GM23338 (cell line): Measurements from ENCODE around the gene COL4A5. TPM values are rescaled to one million over a fixed set of nuclear protein-coding genes. Genes with fewer than 3 reads are reported as not detected.

Experiments
- ATAC-seq: fragments of 200-7000 bp; cut with Tn5 transposase; 3 replicates; pipeline ENCODE4 v1.9.1; 2020
- DNase-seq: peaks from one replicate; pipeline ENCODE4 v3.0.0-alpha.2; 2015; ENCODE audit warnings: low spot score
- H2AFZ ChIP-seq: fragments of 200-600 bp; sonication (generic); 2 replicates; pipeline ENCODE4 v1.8.0; 2016; ENCODE audit warnings: antibody characterized with exemption, mild to moderate bottlenecking, moderate library complexity
- H3F3A ChIP-seq: fragments of 200-600 bp; sonication (generic); replicated peaks from 2 replicates; pipeline ENCODE4 v1.8.0; 2017; ENCODE audit warnings: antibody characterized with exemption, mixed run types, low read depth
- H3K27ac ChIP-seq: fragments of 200-600 bp; sonication (generic); 2 replicates; pipeline ENCODE4 v1.6.1; 2016; ENCODE audit warnings: low read depth
- H3K27me3 ChIP-seq: fragments of 200-600 bp; sonication (generic); 2 replicates; pipeline ENCODE4 v1.8.0; 2016; ENCODE audit warnings: mild to moderate bottlenecking, mixed run types, moderate library complexity; ENCODE audit not compliant: insufficient read depth
- H3K36me3 ChIP-seq: fragments of 200-600 bp; sonication (generic); 2 replicates; pipeline ENCODE4 v1.8.0; 2016; ENCODE audit warnings: mild to moderate bottlenecking; ENCODE audit not compliant: insufficient read depth
- H3K4me1 ChIP-seq: fragments of 200-600 bp; sonication (generic); 2 replicates; pipeline ENCODE4 v1.8.0; 2016; ENCODE audit warnings: mild to moderate bottlenecking, moderate library complexity; ENCODE audit not compliant: insufficient read depth
- H3K4me2 ChIP-seq: fragments of 200-600 bp; sonication (generic); 2 replicates; pipeline ENCODE4 v1.7.1; 2017; ENCODE audit warnings: mixed run types
- H3K4me3 ChIP-seq: fragments of 200-600 bp; sonication (generic); 2 replicates; pipeline ENCODE4 v1.6.1; 2016; ENCODE audit warnings: mixed run types
- H3K79me2 ChIP-seq: fragments of 200-600 bp; sonication (generic); replicated peaks from 2 replicates; pipeline ENCODE4 v1.8.0; 2017; ENCODE audit warnings: mild to moderate bottlenecking; ENCODE audit not compliant: insufficient read depth
- H3K9me2 ChIP-seq: fragments of 200-600 bp; sonication (generic); 2 replicates; pipeline ENCODE4 v1.8.0; 2017; ENCODE audit not compliant: insufficient read depth
- H4K20me1 ChIP-seq: fragments of 200-600 bp; sonication (generic); replicated peaks from 2 replicates; pipeline ENCODE4 v1.8.0; 2017; ENCODE audit warnings: mild to moderate bottlenecking; ENCODE audit not compliant: insufficient read depth
- H3K27ac Mint-ChIP-seq: 2 replicates; pipeline ENCODE4 v1.8.0; 2020; ENCODE audit warnings: inconsistent platforms, mild to moderate bottlenecking, moderate library complexity, mixed read lengths
- H3K27me3 Mint-ChIP-seq: 3 replicates; pipeline ENCODE4 v1.8.0; 2022; ENCODE audit warnings: low read depth, mild to moderate bottlenecking, moderate library complexity, mixed read lengths, inconsistent platforms; ENCODE audit not compliant: insufficient read depth, poor library complexity
- H3K36me3 Mint-ChIP-seq: 3 replicates; pipeline ENCODE4 v1.8.0; 2021; ENCODE audit warnings: low read depth, mild to moderate bottlenecking, inconsistent platforms, moderate library complexity, mixed read lengths
- H3K4me1 Mint-ChIP-seq: 3 replicates; pipeline ENCODE4 v1.8.0; 2020; ENCODE audit warnings: mild to moderate bottlenecking, inconsistent platforms, mixed read lengths
- H3K4me3 Mint-ChIP-seq: 3 replicates; pipeline ENCODE4 v1.8.0; 2021; ENCODE audit warnings: moderate library complexity, mild to moderate bottlenecking, inconsistent platforms, mixed read lengths
- H3K9me3 Mint-ChIP-seq: 3 replicates; pipeline ENCODE4 v1.8.0; 2020; ENCODE audit warnings: moderate library complexity, mild to moderate bottlenecking, inconsistent platforms, mixed read lengths
- CREB1 ChIP-seq: fragments of 250-450 bp; sonication (Bioruptor Pico); IDR thresholded peaks from 2 replicates; pipeline ENCODE4 v1.5.0; 2020; ENCODE audit warnings: low read depth, mild to moderate bottlenecking, moderate library complexity
- EZH2 ChIP-seq: fragments of 200-600 bp; sonication (generic); IDR thresholded peaks from one replicate; pipeline ENCODE4 v1.8.0; 2017; ENCODE audit warnings: antibody characterized with exemption, mild to moderate bottlenecking, low read depth; ENCODE audit not compliant: unreplicated experiment
- EZH2phosphoT487 ChIP-seq: fragments of 200-600 bp; sonication (generic); IDR thresholded peaks from one replicate; pipeline ENCODE4 v1.8.1; 2018; ENCODE audit warnings: antibody characterized with exemption; ENCODE audit not compliant: unreplicated experiment
- JUNB ChIP-seq: IDR thresholded peaks from one replicate; pipeline ENCODE4 v1.6.1; 2016; ENCODE audit warnings: antibody characterized with exemption; ENCODE audit not compliant: unreplicated experiment
- POLR2AphosphoS5 ChIP-seq: IDR thresholded peaks from 2 replicates; pipeline ENCODE4 v1.6.1; 2016; ENCODE audit warnings: antibody characterized with exemption, low read depth
- STAT1 ChIP-seq: IDR thresholded peaks from one replicate; pipeline ENCODE4 v1.6.1; 2016; ENCODE audit warnings: antibody characterized with exemption; ENCODE audit not compliant: unreplicated experiment
- ZNF114 ChIP-seq: fragments of 250-450 bp; sonication (Bioruptor Pico); IDR thresholded peaks from 2 replicates; pipeline ENCODE4 v1.5.0; 2020; ENCODE audit warnings: mild to moderate bottlenecking, moderate library complexity
- ZNF331 ChIP-seq: fragments of 250-450 bp; sonication (Bioruptor Pico); IDR thresholded peaks from 2 replicates; pipeline ENCODE4 v1.5.0; 2020; ENCODE audit warnings: low read depth, mild to moderate bottlenecking, moderate library complexity
- polyA plus RNA-seq: library from polyadenylated mRNA; unstranded; fragments of >200 nt; fragmentation: Nextera tagmentation; extraction: Ambion mirVana; gene quantifications from 2 replicates; pipeline ENCODE4 v1.2.1, GENCODE V29; 2016
- total RNA-seq: library from RNA; depleted of rRNA; stranded (reverse); fragments of >200 nt; shearing (Covaris generic); gene quantifications from 2 replicates; pipeline ENCODE4 v1.2.3, GENCODE V29; 2014
- TF ChIP-seq, protein P1 (sequence below), 2 experiments: fragments of 200-600 bp in 1 of 2; sonication (generic) in 1 of 2; conservative IDR thresholded peaks; 2 replicates each; pipeline versions ENCODE4 v1.5.1 to v1.6.1; 2016 to 2017; ENCODE audit warnings: antibody characterized with exemption in 2 of 2, low read depth in 2 of 2, mild to moderate bottlenecking in 2 of 2, moderate library complexity in 1 of 2
- TF ChIP-seq, protein P2 (sequence below): fragments of 250-450 bp; sonication (Bioruptor Pico); IDR thresholded peaks from 2 replicates; pipeline ENCODE4 v1.5.0; 2020; ENCODE audit warnings: mild to moderate bottlenecking, moderate library complexity

COL4A5 gene
- total and polyA plus RNA-seq, 2 experiments from 2014 or later = 15.5 to 48.1 TPM

DNA sequence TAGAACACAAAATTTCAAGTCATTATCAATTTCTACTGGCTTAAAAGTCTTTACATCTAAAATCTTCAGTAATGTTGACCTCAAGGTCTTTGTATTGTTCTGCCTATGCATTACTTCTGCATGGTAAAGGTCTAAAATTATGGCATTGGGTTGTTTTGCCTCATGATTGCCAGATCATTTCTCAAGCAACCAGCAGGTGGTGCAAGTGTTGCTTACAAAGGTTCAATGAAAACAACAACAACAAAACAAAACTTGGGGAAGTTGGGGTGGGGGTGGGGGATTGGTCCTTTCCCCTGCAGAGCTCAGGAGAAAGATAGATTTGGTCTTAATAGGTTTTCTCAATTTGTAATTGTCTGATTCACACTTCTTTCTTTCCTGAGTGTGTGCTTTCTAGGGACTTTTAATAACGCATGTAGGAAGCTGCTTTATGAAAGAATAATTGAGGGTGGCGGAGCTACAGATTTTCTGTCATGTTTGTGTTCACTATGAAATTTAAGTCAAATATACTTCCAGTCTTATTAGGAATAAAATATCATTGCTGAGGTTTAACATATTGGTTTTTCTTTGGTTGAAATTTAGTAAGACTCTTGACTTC is 145.1 kb downstream of the COL4A5 start:
- H3K9me2 ChIP-seq = no peaks in the 10 kb centered on the region
- no peak overlapping the region for H2AFZ ChIP-seq
- no peaks in the 10 kb centered on the region for H3K27me3 Mint-ChIP-seq
- no peak overlapping the region for H3K4me3 Mint-ChIP-seq
- H3F3A ChIP-seq = no peaks in the 10 kb centered on the region
- peaks cover 20% of the 10 kb centered on the region for H3K36me3 Mint-ChIP-seq
- no peaks in the 10 kb centered on the region; the same call in 2 of the 3 replicates for H3K9me3 Mint-ChIP-seq
- H3K4me2 ChIP-seq = 0 out of 2 replicates have a peak overlapping the region, but pooled peaks have one; percentile 39
- H4K20me1 ChIP-seq = no peaks in the 10 kb centered on the region
- no peak for TF ChIP-seq CREB1 (CRISPR knock-in tag)
- TF ChIP-seq, protein P1, sequence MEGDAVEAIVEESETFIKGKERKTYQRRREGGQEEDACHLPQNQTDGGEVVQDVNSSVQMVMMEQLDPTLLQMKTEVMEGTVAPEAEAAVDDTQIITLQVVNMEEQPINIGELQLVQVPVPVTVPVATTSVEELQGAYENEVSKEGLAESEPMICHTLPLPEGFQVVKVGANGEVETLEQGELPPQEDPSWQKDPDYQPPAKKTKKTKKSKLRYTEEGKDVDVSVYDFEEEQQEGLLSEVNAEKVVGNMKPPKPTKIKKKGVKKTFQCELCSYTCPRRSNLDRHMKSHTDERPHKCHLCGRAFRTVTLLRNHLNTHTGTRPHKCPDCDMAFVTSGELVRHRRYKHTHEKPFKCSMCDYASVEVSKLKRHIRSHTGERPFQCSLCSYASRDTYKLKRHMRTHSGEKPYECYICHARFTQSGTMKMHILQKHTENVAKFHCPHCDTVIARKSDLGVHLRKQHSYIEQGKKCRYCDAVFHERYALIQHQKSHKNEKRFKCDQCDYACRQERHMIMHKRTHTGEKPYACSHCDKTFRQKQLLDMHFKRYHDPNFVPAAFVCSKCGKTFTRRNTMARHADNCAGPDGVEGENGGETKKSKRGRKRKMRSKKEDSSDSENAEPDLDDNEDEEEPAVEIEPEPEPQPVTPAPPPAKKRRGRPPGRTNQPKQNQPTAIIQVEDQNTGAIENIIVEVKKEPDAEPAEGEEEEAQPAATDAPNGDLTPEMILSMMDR (conservative IDR thresholded peaks at IDR 0.05; ENCODE audit: low read depth in 2 of 2) = peak; percentile 53 to 61
- H3K27ac Mint-ChIP-seq = no peak overlapping the region
- no peaks in the 10 kb centered on the region for H3K27me3 ChIP-seq
- H3K27ac ChIP-seq = no peak overlapping the region
- no peak overlapping the region for H3K4me3 ChIP-seq
- ATAC-seq (no peak), DNase-seq (peak; percentile 55)
- peaks cover 6% of the 10 kb centered on the region; the same call in 1 of the 2 replicates for H3K4me1 ChIP-seq
- H3K4me1 Mint-ChIP-seq = peaks cover 14% of the 10 kb centered on the region; the same call in 2 of the 3 replicates
- no peaks in the 10 kb centered on the region for H3K36me3 ChIP-seq
- no peaks in the 10 kb centered on the region for H3K79me2 ChIP-seq

DNA sequence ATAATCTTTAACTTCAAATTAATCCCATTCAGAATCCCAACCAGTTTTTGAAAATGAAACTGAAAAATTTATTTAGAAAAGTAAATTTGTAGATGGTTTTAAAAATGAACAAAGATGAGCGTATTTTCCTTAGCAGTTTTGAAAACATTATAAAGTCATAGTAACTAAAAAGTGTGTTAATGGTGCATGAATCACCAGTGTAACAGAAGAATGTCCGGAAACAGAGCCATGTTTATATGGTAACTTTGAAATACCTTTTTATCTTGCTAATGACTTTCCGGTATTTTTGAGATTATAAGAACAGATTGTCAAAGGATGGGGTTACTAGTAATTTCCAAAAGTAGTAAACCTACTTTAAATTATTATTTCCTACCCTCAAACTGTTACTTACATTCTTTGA is 150.9 kb downstream of the COL4A5 start:
- no peak overlapping the region for H2AFZ ChIP-seq
- Mint-ChIP-seq H3K4me1 (no peaks in the 10 kb centered on the region), H3K36me3 (peaks cover 26% of the 10 kb centered on the region)
- TF ChIP-seq ZNF331 (CRISPR knock-in tag) = no peak
- no peak for TF ChIP-seq STAT1
- TF ChIP-seq, protein P2, sequence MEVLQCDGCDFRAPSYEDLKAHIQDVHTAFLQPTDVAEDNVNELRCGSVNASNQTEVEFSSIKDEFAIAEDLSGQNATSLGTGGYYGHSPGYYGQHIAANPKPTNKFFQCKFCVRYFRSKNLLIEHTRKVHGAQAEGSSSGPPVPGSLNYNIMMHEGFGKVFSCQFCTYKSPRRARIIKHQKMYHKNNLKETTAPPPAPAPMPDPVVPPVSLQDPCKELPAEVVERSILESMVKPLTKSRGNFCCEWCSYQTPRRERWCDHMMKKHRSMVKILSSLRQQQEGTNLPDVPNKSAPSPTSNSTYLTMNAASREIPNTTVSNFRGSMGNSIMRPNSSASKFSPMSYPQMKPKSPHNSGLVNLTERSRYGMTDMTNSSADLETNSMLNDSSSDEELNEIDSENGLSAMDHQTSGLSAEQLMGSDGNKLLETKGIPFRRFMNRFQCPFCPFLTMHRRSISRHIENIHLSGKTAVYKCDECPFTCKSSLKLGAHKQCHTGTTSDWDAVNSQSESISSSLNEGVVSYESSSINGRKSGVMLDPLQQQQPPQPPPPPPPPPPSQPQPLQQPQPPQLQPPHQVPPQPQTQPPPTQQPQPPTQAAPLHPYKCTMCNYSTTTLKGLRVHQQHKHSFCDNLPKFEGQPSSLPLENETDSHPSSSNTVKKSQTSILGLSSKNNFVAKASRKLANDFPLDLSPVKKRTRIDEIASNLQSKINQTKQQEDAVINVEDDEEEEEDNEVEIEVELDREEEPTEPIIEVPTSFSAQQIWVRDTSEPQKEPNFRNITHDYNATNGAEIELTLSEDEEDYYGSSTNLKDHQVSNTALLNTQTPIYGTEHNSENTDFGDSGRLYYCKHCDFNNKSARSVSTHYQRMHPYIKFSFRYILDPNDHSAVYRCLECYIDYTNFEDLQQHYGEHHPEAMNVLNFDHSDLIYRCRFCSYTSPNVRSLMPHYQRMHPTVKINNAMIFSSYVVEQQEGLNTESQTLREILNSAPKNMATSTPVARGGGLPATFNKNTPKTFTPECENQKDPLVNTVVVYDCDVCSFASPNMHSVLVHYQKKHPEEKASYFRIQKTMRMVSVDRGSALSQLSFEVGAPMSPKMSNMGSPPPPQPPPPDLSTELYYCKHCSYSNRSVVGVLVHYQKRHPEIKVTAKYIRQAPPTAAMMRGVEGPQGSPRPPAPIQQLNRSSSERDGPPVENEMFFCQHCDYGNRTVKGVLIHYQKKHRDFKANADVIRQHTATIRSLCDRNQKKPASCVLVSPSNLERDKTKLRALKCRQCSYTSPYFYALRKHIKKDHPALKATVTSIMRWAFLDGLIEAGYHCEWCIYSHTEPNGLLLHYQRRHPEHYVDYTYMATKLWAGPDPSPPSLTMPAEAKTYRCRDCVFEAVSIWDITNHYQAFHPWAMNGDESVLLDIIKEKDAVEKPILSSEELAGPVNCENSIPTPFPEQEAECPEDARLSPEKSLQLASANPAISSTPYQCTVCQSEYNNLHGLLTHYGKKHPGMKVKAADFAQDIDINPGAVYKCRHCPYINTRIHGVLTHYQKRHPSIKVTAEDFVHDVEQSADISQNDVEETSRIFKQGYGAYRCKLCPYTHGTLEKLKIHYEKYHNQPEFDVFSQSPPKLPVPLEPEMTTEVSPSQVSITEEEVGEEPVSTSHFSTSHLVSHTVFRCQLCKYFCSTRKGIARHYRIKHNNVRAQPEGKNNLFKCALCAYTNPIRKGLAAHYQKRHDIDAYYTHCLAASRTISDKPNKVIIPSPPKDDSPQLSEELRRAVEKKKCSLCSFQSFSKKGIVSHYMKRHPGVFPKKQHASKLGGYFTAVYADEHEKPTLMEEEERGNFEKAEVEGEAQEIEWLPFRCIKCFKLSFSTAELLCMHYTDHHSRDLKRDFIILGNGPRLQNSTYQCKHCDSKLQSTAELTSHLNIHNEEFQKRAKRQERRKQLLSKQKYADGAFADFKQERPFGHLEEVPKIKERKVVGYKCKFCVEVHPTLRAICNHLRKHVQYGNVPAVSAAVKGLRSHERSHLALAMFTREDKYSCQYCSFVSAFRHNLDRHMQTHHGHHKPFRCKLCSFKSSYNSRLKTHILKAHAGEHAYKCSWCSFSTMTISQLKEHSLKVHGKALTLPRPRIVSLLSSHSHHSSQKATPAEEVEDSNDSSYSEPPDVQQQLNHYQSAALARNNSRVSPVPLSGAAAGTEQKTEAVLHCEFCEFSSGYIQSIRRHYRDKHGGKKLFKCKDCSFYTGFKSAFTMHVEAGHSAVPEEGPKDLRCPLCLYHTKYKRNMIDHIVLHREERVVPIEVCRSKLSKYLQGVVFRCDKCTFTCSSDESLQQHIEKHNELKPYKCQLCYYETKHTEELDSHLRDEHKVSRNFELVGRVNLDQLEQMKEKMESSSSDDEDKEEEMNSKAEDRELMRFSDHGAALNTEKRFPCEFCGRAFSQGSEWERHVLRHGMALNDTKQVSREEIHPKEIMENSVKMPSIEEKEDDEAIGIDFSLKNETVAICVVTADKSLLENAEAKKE = no peak
- no peak for TF ChIP-seq POLR2AphosphoS5
- no peak for TF ChIP-seq CREB1 (CRISPR knock-in tag)
- TF ChIP-seq EZH2phosphoT487 = no peak
- TF ChIP-seq ZNF114 (CRISPR knock-in tag) = no peak
- TF ChIP-seq JUNB = no peak
- TF ChIP-seq EZH2 = no peak
- TF ChIP-seq, protein P1 (conservative IDR thresholded peaks at IDR 0.05; ENCODE audit: low read depth in 2 of 2) = no peak

More for the DNA sequence above, 150.9 kb downstream of the COL4A5 start:
- Histone ChIP-seq H3K36me3 (peaks cover 3% of the 10 kb centered on the region; the same call in 1 of the 2 replicates), H4K20me1 (no peaks in the 10 kb centered on the region), H3K27me3 (no peaks in the 10 kb centered on the region), H3K79me2 (no peaks in the 10 kb centered on the region), H3K9me2 (no peaks in the 10 kb centered on the region), H3K4me1 (no peaks in the 10 kb centered on the region), H3K4me2 (no peak overlapping the region), H3F3A (no peaks in the 10 kb centered on the region), H3K4me3 (no peak overlapping the region), H3K27ac (no peak overlapping the region)
- no peak for DNase-seq
- ATAC-seq = no peak
- Mint-ChIP-seq H3K27ac (no peak overlapping the region), H3K9me3 (no peaks in the 10 kb centered on the region), H3K27me3 (no peaks in the 10 kb centered on the region), H3K4me3 (no peak overlapping the region)
